GM12801 (cell line): Measurements from ENCODE around the gene CHRM1.

ENCODE experiments used
- CTCF ChIP-seq: IDR thresholded peaks from one replicate; pipeline ENCODE4 v1.5.1; 2011; ENCODE audit warnings: control low read depth; ENCODE audit not compliant: insufficient read length; ENCODE audit errors: extremely low read depth

Gene CHRM1

GRCh38 chr11:62914416-62914815 lies 6.7 kb downstream of the CHRM1 start:
- no peak for TF ChIP-seq CTCF

DNA sequence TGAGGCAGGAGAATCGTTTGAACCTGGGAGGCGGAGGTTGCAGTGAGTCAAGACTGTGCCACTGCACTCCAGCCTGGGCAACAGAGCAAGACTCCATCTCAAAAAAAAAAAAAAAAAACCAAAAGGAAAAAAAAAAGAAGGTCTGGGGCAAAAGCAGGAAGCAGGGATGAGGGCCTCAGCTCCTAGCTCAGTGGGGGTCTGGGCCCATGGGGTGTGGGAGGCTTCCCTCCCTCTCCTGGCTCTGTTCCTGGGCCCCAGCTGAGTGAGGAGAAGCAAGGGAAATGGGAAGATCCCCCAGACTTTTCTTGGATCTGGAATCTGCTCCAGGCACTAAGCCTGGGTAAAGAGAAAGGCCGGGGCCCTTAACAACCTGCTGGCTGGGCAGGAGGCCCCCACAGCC lies 8.9 kb downstream of the CHRM1 start:
- TF ChIP-seq CTCF: no peak

GRCh38 chr11:62911137-62912130 lies 9.7 kb downstream of the CHRM1 start:
- TF ChIP-seq CTCF: no peak

DNA sequence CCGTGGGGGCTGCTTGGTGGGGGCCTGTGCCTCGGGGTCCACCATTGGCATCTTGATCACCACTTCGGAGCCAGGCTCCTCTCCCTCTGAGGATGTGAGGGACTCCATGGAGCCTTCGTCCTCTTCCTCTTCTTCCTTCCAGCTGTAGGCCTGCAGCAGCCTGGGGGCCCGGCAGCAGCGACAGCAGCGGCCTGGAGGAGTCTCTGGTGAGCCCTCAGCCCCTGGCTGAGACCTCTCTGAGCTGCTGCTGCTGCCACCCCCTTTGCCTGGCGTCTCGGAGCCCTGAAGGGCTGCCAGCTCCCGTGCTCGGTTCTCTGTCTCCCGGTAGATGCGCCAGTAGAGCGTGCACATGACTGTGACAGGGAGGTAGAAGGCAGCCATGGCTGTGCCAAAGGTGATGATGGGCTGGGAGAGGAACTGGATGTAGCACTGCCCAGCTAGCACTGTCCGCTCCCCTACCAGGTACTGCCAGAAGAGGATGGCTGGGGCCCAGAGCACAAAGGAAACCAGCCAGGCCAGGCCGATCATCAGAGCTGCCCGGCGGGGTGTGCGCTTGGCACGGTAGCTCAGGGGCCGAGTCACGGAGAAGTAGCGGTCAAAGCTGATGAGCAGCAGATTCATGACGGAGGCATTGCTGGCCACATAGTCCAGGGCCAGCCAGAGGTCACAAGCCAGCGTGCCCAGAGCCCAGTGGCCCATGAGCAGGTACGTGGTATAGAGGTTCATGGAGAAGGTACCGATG lies 10.9 kb downstream of the CHRM1 start:
- TF ChIP-seq CTCF: no peak

- TF ChIP-seq CTCF: no peak
Measured at GRCh38 chr11:62909107-62909894, 11.9 kb downstream of the CHRM1 start.

DNA sequence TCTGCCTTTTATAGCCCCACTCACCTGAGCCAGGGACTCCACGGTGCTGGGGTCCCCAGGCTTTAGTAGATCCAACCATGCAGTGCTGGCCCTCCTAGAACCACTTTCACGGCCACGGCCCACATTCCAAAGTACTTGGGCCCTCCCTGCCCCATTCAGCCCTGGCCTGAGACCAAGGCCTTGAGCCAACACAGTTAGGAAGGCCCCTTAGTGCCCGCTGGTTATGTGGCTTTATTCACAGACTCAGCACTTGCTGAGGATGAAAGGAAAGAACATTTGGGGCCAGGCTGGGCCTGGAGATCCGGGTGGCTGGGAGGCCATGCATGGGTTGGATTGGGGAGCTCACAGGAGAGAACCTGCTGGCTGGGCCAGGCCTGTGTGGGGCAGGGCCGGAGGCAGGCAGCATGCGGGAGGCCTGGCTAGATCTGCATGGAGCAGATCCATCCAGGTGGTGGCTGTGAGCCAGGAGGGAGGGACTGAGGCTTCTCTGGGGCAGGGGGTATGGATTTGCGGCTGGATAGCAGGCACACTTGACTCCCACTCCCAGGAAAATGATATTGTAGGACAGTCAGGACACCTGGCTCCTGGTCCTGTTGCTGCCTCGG lies 12.6 kb downstream of the CHRM1 start:
- TF ChIP-seq CTCF: no peak
